ENCODE results near the gene EML6. TPM values are rescaled to one million over a fixed set of nuclear protein-coding genes. Genes with fewer than 3 reads are reported as not detected.

EML6 gene
- total RNA-seq, 1 experiment from 2014 or later = 0.77 TPM

GRCh38 chr2:55017428-55017827, 294.0 kb downstream of the EML6 start:
- no peak for DNase-seq (ENCODE audit: unreplicated experiment)
- BruUV-seq (replicated peaks) = no TSS peak
- Mint-ChIP-seq H3K27me3 (ENCODE audit: insufficient read depth, unreplicated experiment) (no peaks in the 10 kb centered on the region), H3K36me3 (ENCODE audit: insufficient read depth, unreplicated experiment) (peaks cover 7% of the 10 kb centered on the region), H3K27ac (ENCODE audit: low read depth, unreplicated experiment) (no peak overlapping the region), H3K9me3 (ENCODE audit: unreplicated experiment) (no peaks in the 10 kb centered on the region), H3K4me1 (ENCODE audit: insufficient read depth, unreplicated experiment) (peaks cover 40% of the 10 kb centered on the region), H3K4me3 (ENCODE audit: unreplicated experiment) (no peak overlapping the region)
- TF ChIP-seq CTCF (IDR thresholded peaks at IDR 0.05; ENCODE audit: unreplicated experiment) = no peak
- POLR2A ChIA-PET = interaction anchor here (2.4 to 16.5 kb wide), 3 partner anchors 8 to 159 kb away, joined by 8 to 289 read pairs (median 31); partner anchors contain the start of gene RTN4
- CTCF ChIA-PET = interaction anchor here (1.2 to 16.8 kb wide), 4 partner anchors 31 to 352 kb away, joined by 4 to 169 read pairs (median 95); no protein-coding TSS in a partner anchor
- intact Hi-C loops (cut with micrococcal nuclease) = no loop called here

GRCh38 chr2:55017880-55018279, 294.4 kb downstream of the EML6 start:
- intact Hi-C loops (cut with micrococcal nuclease) = no loop called here
- no TSS peak for BruUV-seq (replicated peaks)
- no peak overlapping the region for H3K4me3 Mint-ChIP-seq (ENCODE audit: unreplicated experiment)
- ChIA-PET POLR2A (interaction anchor here (0.6 to 16.5 kb wide), 4 partner anchors 8 to 191 kb away, joined by 4 to 289 read pairs (median 20); partner anchors contain the start of gene RTN4), CTCF (interaction anchor here (0.7 to 16.8 kb wide), 5 partner anchors 13 to 149 kb away, joined by 3 to 169 read pairs (median 30); no protein-coding TSS in a partner anchor)
- peaks cover 7% of the 10 kb centered on the region for H3K36me3 Mint-ChIP-seq (ENCODE audit: insufficient read depth, unreplicated experiment)
- TF ChIP-seq CTCF (IDR thresholded peaks at IDR 0.05; ENCODE audit: unreplicated experiment) = no peak
- no peaks in the 10 kb centered on the region for H3K9me3 Mint-ChIP-seq (ENCODE audit: unreplicated experiment)
- peaks cover 35% of the 10 kb centered on the region for H3K4me1 Mint-ChIP-seq (ENCODE audit: insufficient read depth, unreplicated experiment)
- H3K27me3 Mint-ChIP-seq (ENCODE audit: insufficient read depth, unreplicated experiment) = no peaks in the 10 kb centered on the region
- no peak for DNase-seq (ENCODE audit: unreplicated experiment)
- H3K27ac Mint-ChIP-seq (ENCODE audit: low read depth, unreplicated experiment) = peak overlapping the region; percentile 36

GRCh38 chr2:55018619-55019018, 295.2 kb downstream of the EML6 start:
- Mint-ChIP-seq H3K36me3 (ENCODE audit: insufficient read depth, unreplicated experiment) (peaks cover 7% of the 10 kb centered on the region), H3K27me3 (ENCODE audit: insufficient read depth, unreplicated experiment) (no peaks in the 10 kb centered on the region), H3K27ac (ENCODE audit: low read depth, unreplicated experiment) (peak overlapping the region; percentile 36), H3K9me3 (ENCODE audit: unreplicated experiment) (no peaks in the 10 kb centered on the region), H3K4me1 (ENCODE audit: insufficient read depth, unreplicated experiment) (peaks cover 28% of the 10 kb centered on the region), H3K4me3 (ENCODE audit: unreplicated experiment) (no peak overlapping the region)
- intact Hi-C loops (cut with micrococcal nuclease) = no loop called here
- POLR2A ChIA-PET = interaction anchor here (0.7 to 16.5 kb wide), 7 partner anchors 8 to 119 kb away, joined by 3 to 289 read pairs (median 4); partner anchors contain the start of gene RTN4
- no TSS peak for BruUV-seq (replicated peaks)
- CTCF ChIA-PET = interaction anchor here (0.7 to 16.8 kb wide), 5 partner anchors 13 to 157 kb away, joined by 3 to 169 read pairs (median 30); no protein-coding TSS in a partner anchor
- DNase-seq (ENCODE audit: unreplicated experiment) = no peak
- TF ChIP-seq CTCF (IDR thresholded peaks at IDR 0.05; ENCODE audit: unreplicated experiment) = no peak

GRCh38 chr2:55019526-55020258, 296.2 kb downstream of the EML6 start:
- CTCF ChIA-PET = interaction anchor here (0.7 to 16.8 kb wide), 7 partner anchors 12 to 527 kb away, joined by 3 to 169 read pairs (median 9); no protein-coding TSS in a partner anchor
- no peaks in the 10 kb centered on the region for H3K27me3 Mint-ChIP-seq (ENCODE audit: insufficient read depth, unreplicated experiment)
- H3K36me3 Mint-ChIP-seq (ENCODE audit: insufficient read depth, unreplicated experiment) = peaks cover 7% of the 10 kb centered on the region
- DNase-seq (ENCODE audit: unreplicated experiment) = no peak
- H3K4me1 Mint-ChIP-seq (ENCODE audit: insufficient read depth, unreplicated experiment) = peaks cover 24% of the 10 kb centered on the region
- intact Hi-C loops (cut with micrococcal nuclease) = no loop called here
- H3K4me3 Mint-ChIP-seq (ENCODE audit: unreplicated experiment) = no peak overlapping the region
- POLR2A ChIA-PET = interaction anchor here (0.6 to 16.5 kb wide), 5 partner anchors 9 to 54 kb away, joined by 3 to 289 read pairs (median 4); partner anchors contain the start of gene RTN4
- no peak for TF ChIP-seq CTCF (IDR thresholded peaks at IDR 0.05; ENCODE audit: unreplicated experiment)
- no TSS peak for BruUV-seq (replicated peaks)
- no peaks in the 10 kb centered on the region for H3K9me3 Mint-ChIP-seq (ENCODE audit: unreplicated experiment)
- H3K27ac Mint-ChIP-seq (ENCODE audit: low read depth, unreplicated experiment) = no peak overlapping the region

All from MCF 10A (cell line).